Neutrophil (primary cell): ENCODE measurements around the gene CCDC167.
"Not testable (repeated sequence)": the region's sequence is repeated elsewhere in the genome, so short reads cannot be mapped to it uniquely, and the experiment has no call there.

Source experiments
- H3K27ac ChIP-seq: fragments of 200-600 bp; sonication (generic); 2 replicates; pipeline ENCODE4 v1.5.1; 2016; ENCODE audit warnings: mild to moderate bottlenecking, moderate library complexity
- H3K27me3 ChIP-seq: fragments of 200-600 bp; sonication (generic); 2 replicates; pipeline ENCODE4 v1.6.0; 2016; ENCODE audit warnings: mild to moderate bottlenecking
- H3K36me3 ChIP-seq: fragments of 200-600 bp; sonication (generic); 2 replicates; pipeline ENCODE4 v1.5.1; 2017
- H3K4me1 ChIP-seq, 2 experiments: fragments of 200-600 bp in 1 of 2; sonication (generic) in 1 of 2; 1 replicate in 1 of 2; 2 replicates in 1 of 2; pipeline versions ENCODE4 v1.5.1 to v1.6.1; 2013 to 2016; ENCODE audit warnings: low read depth in 1 of 2, low read length in 1 of 2, mild to moderate bottlenecking in 1 of 2, moderate library complexity in 1 of 2; ENCODE audit not compliant: control insufficient read depth in 1 of 2, insufficient read depth in 1 of 2
- H3K4me3 ChIP-seq, 2 experiments: fragments of 200-600 bp in 1 of 2; sonication (generic) in 1 of 2; 1 replicate in 1 of 2; 2 replicates in 1 of 2; pipeline ENCODE4 v1.5.1; 2013 to 2016; ENCODE audit warnings: low read depth in 1 of 2, low read length in 1 of 2, mild to moderate bottlenecking in 1 of 2, moderate library complexity in 1 of 2
- H3K9me3 ChIP-seq: fragments of 200-600 bp; sonication (generic); 2 replicates; pipeline ENCODE4 v1.5.1; 2016
- CTCF ChIP-seq: fragments of 200-600 bp; sonication (generic); IDR thresholded peaks from 2 replicates; pipeline ENCODE4 v1.5.1; 2016; ENCODE audit warnings: antibody characterized with exemption

CCDC167 gene

GRCh38 chr6:37456126-37456525 is 43.6 kb downstream of the CCDC167 start:
- Histone ChIP-seq H3K4me1 (peaks cover 0 to 3% of the 10 kb centered on the region in 2 experiments), H3K4me3 (no peak overlapping the region), H3K36me3 (peaks cover 88% of the 10 kb centered on the region), H3K27me3 (no peaks in the 10 kb centered on the region), H3K27ac (no peak overlapping the region), H3K9me3 (no peaks in the 10 kb centered on the region)
- TF ChIP-seq CTCF, result no peak

GRCh38 chr6:37454420-37455140 is 45.1 kb downstream of the CCDC167 start:
- H3K4me1 ChIP-seq, result peaks cover 0 to 3% of the 10 kb centered on the region in 2 experiments
- no peak overlapping the region for H3K27ac ChIP-seq
- no peak for TF ChIP-seq CTCF
- no peaks in the 10 kb centered on the region for H3K27me3 ChIP-seq
- H3K36me3 ChIP-seq, result peaks cover 90% of the 10 kb centered on the region
- no peaks in the 10 kb centered on the region for H3K9me3 ChIP-seq
- H3K4me3 ChIP-seq, result no peak overlapping the region

GRCh38 chr6:37452522-37452921 is 47.2 kb downstream of the CCDC167 start:
- H3K4me1 ChIP-seq, result peaks cover 0 to 3% of the 10 kb centered on the region in 2 experiments
- TF ChIP-seq CTCF, result no peak
- H3K27ac ChIP-seq, result no peak overlapping the region
- H3K27me3 ChIP-seq, result no peaks in the 10 kb centered on the region
- H3K4me3 ChIP-seq, result no peak overlapping the region
- no peaks in the 10 kb centered on the region for H3K9me3 ChIP-seq
- H3K36me3 ChIP-seq, result peaks cover 83% of the 10 kb centered on the region

- Histone ChIP-seq H3K27me3 (no peaks in the 10 kb centered on the region), H3K9me3 (no peaks in the 10 kb centered on the region), H3K27ac (no peak overlapping the region), H3K36me3 (peaks cover 91% of the 10 kb centered on the region), H3K4me3 (no peak overlapping the region), H3K4me1 (no peaks in the 10 kb centered on the region)
- no peak for TF ChIP-seq CTCF
These were observed 48.1 kb downstream of the CCDC167 start for GRCh38 chr6:37451441-37452193.

- H3K9me3 ChIP-seq, result no peaks in the 10 kb centered on the region
- H3K27ac ChIP-seq, result no peak overlapping the region
- no peaks in the 10 kb centered on the region for H3K27me3 ChIP-seq
- peaks cover 88% of the 10 kb centered on the region for H3K36me3 ChIP-seq
- no peak overlapping the region for H3K4me3 ChIP-seq
- TF ChIP-seq CTCF, result no peak
- H3K4me1 ChIP-seq, result no peaks in the 10 kb centered on the region
These were observed 49.7 kb downstream of the CCDC167 start for GRCh38 chr6:37449984-37450383.

GRCh38 chr6:37443216-37443542 is 56.5 kb downstream of the CCDC167 start:
- H3K27me3 ChIP-seq, H3K4me3 ChIP-seq, H3K9me3 ChIP-seq, H3K27ac ChIP-seq: not testable (repeated sequence)
- H3K4me1 ChIP-seq, result peaks cover 0 to 10% of the 10 kb centered on the region in 2 experiments
- H3K36me3 ChIP-seq, result peaks cover 59% of the 10 kb centered on the region
